ENCODE results near the gene PPP6R1. TPM values are rescaled to one million over a fixed set of nuclear protein-coding genes. Genes with fewer than 3 reads are reported as not detected.

Gene PPP6R1
- total and polyA plus RNA-seq, 2 of the 13 experiments (the other 11 are each of a cell fraction or from before 2014, with no cell fraction given) = 25.8 to 54.0 TPM

GRCh38 chr19:55259540-55260210 lies 858 bp upstream of the PPP6R1 start (continued):
- TF ChIP-seq, protein P1, sequence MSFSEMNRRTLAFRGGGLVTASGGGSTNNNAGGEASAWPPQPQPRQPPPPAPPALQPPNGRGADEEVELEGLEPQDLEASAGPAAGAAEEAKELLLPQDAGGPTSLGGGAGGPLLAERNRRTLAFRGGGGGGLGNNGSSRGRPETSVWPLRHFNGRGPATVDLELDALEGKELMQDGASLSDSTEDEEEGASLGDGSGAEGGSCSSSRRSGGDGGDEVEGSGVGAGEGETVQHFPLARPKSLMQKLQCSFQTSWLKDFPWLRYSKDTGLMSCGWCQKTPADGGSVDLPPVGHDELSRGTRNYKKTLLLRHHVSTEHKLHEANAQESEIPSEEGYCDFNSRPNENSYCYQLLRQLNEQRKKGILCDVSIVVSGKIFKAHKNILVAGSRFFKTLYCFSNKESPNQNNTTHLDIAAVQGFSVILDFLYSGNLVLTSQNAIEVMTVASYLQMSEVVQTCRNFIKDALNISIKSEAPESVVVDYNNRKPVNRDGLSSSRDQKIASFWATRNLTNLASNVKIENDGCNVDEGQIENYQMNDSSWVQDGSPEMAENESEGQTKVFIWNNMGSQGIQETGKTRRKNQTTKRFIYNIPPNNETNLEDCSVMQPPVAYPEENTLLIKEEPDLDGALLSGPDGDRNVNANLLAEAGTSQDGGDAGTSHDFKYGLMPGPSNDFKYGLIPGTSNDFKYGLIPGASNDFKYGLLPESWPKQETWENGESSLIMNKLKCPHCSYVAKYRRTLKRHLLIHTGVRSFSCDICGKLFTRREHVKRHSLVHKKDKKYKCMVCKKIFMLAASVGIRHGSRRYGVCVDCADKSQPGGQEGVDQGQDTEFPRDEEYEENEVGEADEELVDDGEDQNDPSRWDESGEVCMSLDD (CRISPR knock-in tag; IDR thresholded peaks at IDR 0.05; ENCODE audit: borderline replicate concordance) = no peak; the same call in 1 of the 2 replicates
- TF ChIP-seq ZNF562 (CRISPR knock-in tag; IDR thresholded peaks at IDR 0.05; ENCODE audit: borderline replicate concordance) (no peak), ZNF441 (CRISPR knock-in tag; IDR thresholded peaks at IDR 0.05; ENCODE audit: borderline replicate concordance) (no peak), RARG (CRISPR knock-in tag; IDR thresholded peaks at IDR 0.05; ENCODE audit: low read depth) (no peak), FLYWCH1 (CRISPR knock-in tag; IDR thresholded peaks at IDR 0.05) (no peak), ZMAT3 (CRISPR knock-in tag; conservative IDR thresholded peaks at IDR 0.05) (no peak), CREB3 (CRISPR knock-in tag; IDR thresholded peaks at IDR 0.05) (no peak), RNF219 (CRISPR knock-in tag; IDR thresholded peaks at IDR 0.05) (no peak), HNRNPK (IDR thresholded peaks at IDR 0.05; ENCODE audit: low read depth, low read length, poor library complexity, severe bottlenecking) (no peak), SP2 (CRISPR knock-in tag; IDR thresholded peaks at IDR 0.05) (no peak), KAT8 (CRISPR knock-in tag; IDR thresholded peaks at IDR 0.05) (no peak)
- TF ChIP-seq, protein P2, sequence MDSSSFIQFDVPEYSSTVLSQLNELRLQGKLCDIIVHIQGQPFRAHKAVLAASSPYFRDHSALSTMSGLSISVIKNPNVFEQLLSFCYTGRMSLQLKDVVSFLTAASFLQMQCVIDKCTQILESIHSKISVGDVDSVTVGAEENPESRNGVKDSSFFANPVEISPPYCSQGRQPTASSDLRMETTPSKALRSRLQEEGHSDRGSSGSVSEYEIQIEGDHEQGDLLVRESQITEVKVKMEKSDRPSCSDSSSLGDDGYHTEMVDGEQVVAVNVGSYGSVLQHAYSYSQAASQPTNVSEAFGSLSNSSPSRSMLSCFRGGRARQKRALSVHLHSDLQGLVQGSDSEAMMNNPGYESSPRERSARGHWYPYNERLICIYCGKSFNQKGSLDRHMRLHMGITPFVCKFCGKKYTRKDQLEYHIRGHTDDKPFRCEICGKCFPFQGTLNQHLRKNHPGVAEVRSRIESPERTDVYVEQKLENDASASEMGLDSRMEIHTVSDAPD (CRISPR knock-in tag; IDR thresholded peaks at IDR 0.05) = no peak
- TF ChIP-seq, protein P3, sequence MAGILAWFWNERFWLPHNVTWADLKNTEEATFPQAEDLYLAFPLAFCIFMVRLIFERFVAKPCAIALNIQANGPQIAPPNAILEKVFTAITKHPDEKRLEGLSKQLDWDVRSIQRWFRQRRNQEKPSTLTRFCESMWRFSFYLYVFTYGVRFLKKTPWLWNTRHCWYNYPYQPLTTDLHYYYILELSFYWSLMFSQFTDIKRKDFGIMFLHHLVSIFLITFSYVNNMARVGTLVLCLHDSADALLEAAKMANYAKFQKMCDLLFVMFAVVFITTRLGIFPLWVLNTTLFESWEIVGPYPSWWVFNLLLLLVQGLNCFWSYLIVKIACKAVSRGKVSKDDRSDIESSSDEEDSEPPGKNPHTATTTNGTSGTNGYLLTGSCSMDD (CRISPR knock-in tag; IDR thresholded peaks at IDR 0.05) = no peak
- TF ChIP-seq, protein P4, sequence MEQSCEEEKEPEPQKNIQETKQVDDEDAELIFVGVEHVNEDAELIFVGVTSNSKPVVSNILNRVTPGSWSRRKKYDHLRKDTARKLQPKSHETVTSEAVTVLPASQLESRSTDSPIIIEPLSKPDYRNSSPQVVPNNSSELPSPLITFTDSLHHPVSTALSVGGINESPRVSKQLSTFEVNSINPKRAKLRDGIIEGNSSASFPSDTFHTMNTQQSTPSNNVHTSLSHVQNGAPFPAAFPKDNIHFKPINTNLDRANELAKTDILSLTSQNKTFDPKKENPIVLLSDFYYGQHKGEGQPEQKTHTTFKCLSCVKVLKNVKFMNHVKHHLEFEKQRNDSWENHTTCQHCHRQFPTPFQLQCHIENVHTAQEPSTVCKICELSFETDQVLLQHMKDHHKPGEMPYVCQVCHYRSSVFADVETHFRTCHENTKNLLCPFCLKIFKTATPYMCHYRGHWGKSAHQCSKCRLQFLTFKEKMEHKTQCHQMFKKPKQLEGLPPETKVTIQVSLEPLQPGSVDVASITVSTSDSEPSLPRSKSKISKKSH (CRISPR knock-in tag; IDR thresholded peaks at IDR 0.05; ENCODE audit: borderline replicate concordance) = 0 out of 2 replicates have a peak, but pooled peaks have one; percentile 14
- TF ChIP-seq, protein P5, sequence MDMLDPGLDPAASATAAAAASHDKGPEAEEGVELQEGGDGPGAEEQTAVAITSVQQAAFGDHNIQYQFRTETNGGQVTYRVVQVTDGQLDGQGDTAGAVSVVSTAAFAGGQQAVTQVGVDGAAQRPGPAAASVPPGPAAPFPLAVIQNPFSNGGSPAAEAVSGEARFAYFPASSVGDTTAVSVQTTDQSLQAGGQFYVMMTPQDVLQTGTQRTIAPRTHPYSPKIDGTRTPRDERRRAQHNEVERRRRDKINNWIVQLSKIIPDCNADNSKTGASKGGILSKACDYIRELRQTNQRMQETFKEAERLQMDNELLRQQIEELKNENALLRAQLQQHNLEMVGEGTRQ (IDR thresholded peaks at IDR 0.05; ENCODE audit: low read depth, low read length) = no peak
- TF ChIP-seq, protein P5 (CRISPR knock-in tag; IDR thresholded peaks at IDR 0.05; ENCODE audit: borderline replicate concordance) = 0 out of 2 replicates have a peak, but pooled peaks have one; percentile 40
